HEK293 (cell line): ENCODE results near the gene SLC29A1.

ENCODE experiments used
- KLF16 ChIP-seq: fragments of 450-650 bp; formaldehyde crosslinking; IDR thresholded peaks from 2 replicates; pipeline ENCODE4 v1.5.1; 2017; ENCODE audit warnings: missing biosample characterization, missing genetic modification characterization
- SETDB1 ChIP-seq: IDR thresholded peaks from one replicate; pipeline ENCODE4 v1.6.1; 2017; ENCODE audit warnings: mild to moderate bottlenecking, low read length, moderate library complexity, mixed read lengths; ENCODE audit not compliant: insufficient read length
- ZBTB17 ChIP-seq: fragments of 450-650 bp; formaldehyde crosslinking; IDR thresholded peaks from 2 replicates; pipeline ENCODE4 v1.5.1; 2016; ENCODE audit warnings: missing biosample characterization, missing genetic modification characterization
- ZBTB8A ChIP-seq: fragments of 450-650 bp; formaldehyde crosslinking; IDR thresholded peaks from 2 replicates; pipeline ENCODE4 v1.5.1; 2016; ENCODE audit warnings: missing biosample characterization, missing genetic modification characterization
- ZFHX2 ChIP-seq: fragments of 450-650 bp; formaldehyde crosslinking; conservative IDR thresholded peaks from 2 replicates; pipeline ENCODE4 v1.5.1; 2016; ENCODE audit warnings: missing biosample characterization, missing genetic modification characterization
- ZNF2 ChIP-seq: fragments of 450-650 bp; formaldehyde crosslinking; IDR thresholded peaks from 2 replicates; pipeline ENCODE4 v1.5.1; 2016; ENCODE audit warnings: missing biosample characterization, missing genetic modification characterization
- ZNF354C ChIP-seq: fragments of 450-650 bp; formaldehyde crosslinking; IDR thresholded peaks from 2 replicates; pipeline ENCODE4 v1.5.1; 2016; ENCODE audit warnings: missing biosample characterization, missing genetic modification characterization, low read depth, borderline replicate concordance
- ZNF391 ChIP-seq: fragments of 450-650 bp; formaldehyde crosslinking; IDR thresholded peaks from 2 replicates; pipeline ENCODE4 v1.5.1; 2016; ENCODE audit warnings: low read depth, missing biosample characterization, missing genetic modification characterization, borderline replicate concordance
- ZNF426 ChIP-seq: fragments of 450-650 bp; formaldehyde crosslinking; IDR thresholded peaks from 2 replicates; pipeline ENCODE4 v1.5.1; 2017; ENCODE audit warnings: missing biosample characterization, missing genetic modification characterization, mild to moderate bottlenecking, inconsistent platforms, moderate library complexity
- ZNF501 ChIP-seq: fragments of 450-650 bp; formaldehyde crosslinking; IDR thresholded peaks from 2 replicates; pipeline ENCODE4 v1.5.1; 2016; ENCODE audit warnings: missing biosample characterization, missing genetic modification characterization
- ZNF548 ChIP-seq: fragments of 450-650 bp; formaldehyde crosslinking; IDR thresholded peaks from 2 replicates; pipeline ENCODE4 v1.5.1; 2016; ENCODE audit warnings: missing biosample characterization, missing genetic modification characterization
- ZNF585B ChIP-seq: fragments of 450-650 bp; formaldehyde crosslinking; IDR thresholded peaks from 2 replicates; pipeline ENCODE4 v1.5.1; 2016; ENCODE audit warnings: missing biosample characterization, missing genetic modification characterization
- ZNF623 ChIP-seq: fragments of 450-650 bp; formaldehyde crosslinking; IDR thresholded peaks from 2 replicates; pipeline ENCODE4 v1.5.1; 2016; ENCODE audit warnings: missing biosample characterization, missing genetic modification characterization
- ZNF624 ChIP-seq: fragments of 450-650 bp; formaldehyde crosslinking; IDR thresholded peaks from 2 replicates; pipeline ENCODE4 v1.5.1; 2017; ENCODE audit warnings: missing biosample characterization, missing genetic modification characterization
- ZNF629 ChIP-seq: fragments of 450-650 bp; formaldehyde crosslinking; IDR thresholded peaks from 2 replicates; pipeline ENCODE4 v1.5.1; 2017; ENCODE audit warnings: missing biosample characterization, missing genetic modification characterization
- ZNF768 ChIP-seq: fragments of 450-650 bp; formaldehyde crosslinking; IDR thresholded peaks from 2 replicates; pipeline ENCODE4 v1.5.1; 2018; ENCODE audit warnings: missing biosample characterization, mild to moderate bottlenecking, missing genetic modification characterization
- ZNF777 ChIP-seq: fragments of 450-650 bp; formaldehyde crosslinking; IDR thresholded peaks from 2 replicates; pipeline ENCODE4 v1.5.1; 2017; ENCODE audit warnings: missing biosample characterization, missing genetic modification characterization, borderline replicate concordance
- ZNF843 ChIP-seq: fragments of 450-650 bp; formaldehyde crosslinking; IDR thresholded peaks from 2 replicates; pipeline ENCODE4 v1.5.1; 2016; ENCODE audit warnings: missing biosample characterization, missing genetic modification characterization
- ZSCAN30 ChIP-seq: fragments of 450-650 bp; IDR thresholded peaks from 2 replicates; pipeline ENCODE4 v1.5.1; 2018; ENCODE audit warnings: missing biosample characterization, mild to moderate bottlenecking, missing genetic modification characterization, moderate library complexity
- TF ChIP-seq, protein P1 (sequence below): fragments of 450-650 bp; formaldehyde crosslinking; conservative IDR thresholded peaks from 2 replicates; pipeline ENCODE4 v1.5.1; 2016; ENCODE audit warnings: low read depth, missing biosample characterization, missing genetic modification characterization
- TF ChIP-seq, protein P2 (sequence below): fragments of 450-650 bp; formaldehyde crosslinking; IDR thresholded peaks from 2 replicates; pipeline ENCODE4 v1.5.1; 2016; ENCODE audit warnings: missing biosample characterization, missing genetic modification characterization
- TF ChIP-seq, protein P3 (sequence below): fragments of 450-650 bp; formaldehyde crosslinking; IDR thresholded peaks from 2 replicates; pipeline ENCODE4 v1.5.1; 2017; ENCODE audit warnings: missing biosample characterization, missing genetic modification characterization
- TF ChIP-seq, protein P4 (sequence below): fragments of 450-650 bp; formaldehyde crosslinking; IDR thresholded peaks from 2 replicates; pipeline ENCODE4 v1.5.1; 2017; ENCODE audit warnings: missing biosample characterization, missing genetic modification characterization
- TF ChIP-seq, protein P5 (sequence below): fragments of 450-650 bp; formaldehyde crosslinking; conservative IDR thresholded peaks from 2 replicates; pipeline ENCODE4 v1.5.1; 2016; ENCODE audit warnings: low read depth, missing biosample characterization, missing genetic modification characterization
- TF ChIP-seq, protein P6 (sequence below): fragments of 450-650 bp; IDR thresholded peaks from 2 replicates; pipeline ENCODE4 v1.5.1; 2018; ENCODE audit warnings: missing biosample characterization, missing genetic modification characterization

The SLC29A1 gene

DNA sequence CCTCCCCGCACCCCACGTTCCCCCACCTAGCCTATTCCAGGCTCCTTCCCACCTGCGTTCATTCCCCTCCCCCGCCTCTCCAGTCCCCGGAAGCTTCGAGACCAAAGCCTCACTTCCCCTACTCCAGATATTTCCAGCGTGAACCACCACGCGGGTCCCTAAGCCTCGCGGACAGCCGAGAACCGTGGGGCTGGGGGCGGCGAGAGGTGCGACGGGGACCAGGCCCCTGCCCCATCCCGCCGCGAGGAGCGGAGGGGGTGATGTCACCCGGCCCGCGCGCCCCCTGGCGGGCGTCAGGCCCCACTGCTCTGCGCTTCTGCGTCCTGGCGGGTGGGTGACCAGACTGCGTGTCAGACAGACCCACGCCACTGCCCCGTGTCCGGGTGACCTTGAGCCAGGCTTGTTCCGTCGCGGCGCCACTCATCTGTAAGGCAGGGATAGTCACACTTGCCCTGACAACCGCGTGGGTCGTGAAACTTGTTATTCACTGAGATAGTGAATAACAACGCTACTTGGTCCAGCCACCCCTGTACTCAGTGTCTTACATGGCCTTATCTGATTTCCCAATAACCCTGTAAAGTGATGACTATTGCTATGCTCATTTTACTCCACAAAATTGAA is 14.5 kb downstream of the SLC29A1 start (continued):
- TF ChIP-seq, protein P1, sequence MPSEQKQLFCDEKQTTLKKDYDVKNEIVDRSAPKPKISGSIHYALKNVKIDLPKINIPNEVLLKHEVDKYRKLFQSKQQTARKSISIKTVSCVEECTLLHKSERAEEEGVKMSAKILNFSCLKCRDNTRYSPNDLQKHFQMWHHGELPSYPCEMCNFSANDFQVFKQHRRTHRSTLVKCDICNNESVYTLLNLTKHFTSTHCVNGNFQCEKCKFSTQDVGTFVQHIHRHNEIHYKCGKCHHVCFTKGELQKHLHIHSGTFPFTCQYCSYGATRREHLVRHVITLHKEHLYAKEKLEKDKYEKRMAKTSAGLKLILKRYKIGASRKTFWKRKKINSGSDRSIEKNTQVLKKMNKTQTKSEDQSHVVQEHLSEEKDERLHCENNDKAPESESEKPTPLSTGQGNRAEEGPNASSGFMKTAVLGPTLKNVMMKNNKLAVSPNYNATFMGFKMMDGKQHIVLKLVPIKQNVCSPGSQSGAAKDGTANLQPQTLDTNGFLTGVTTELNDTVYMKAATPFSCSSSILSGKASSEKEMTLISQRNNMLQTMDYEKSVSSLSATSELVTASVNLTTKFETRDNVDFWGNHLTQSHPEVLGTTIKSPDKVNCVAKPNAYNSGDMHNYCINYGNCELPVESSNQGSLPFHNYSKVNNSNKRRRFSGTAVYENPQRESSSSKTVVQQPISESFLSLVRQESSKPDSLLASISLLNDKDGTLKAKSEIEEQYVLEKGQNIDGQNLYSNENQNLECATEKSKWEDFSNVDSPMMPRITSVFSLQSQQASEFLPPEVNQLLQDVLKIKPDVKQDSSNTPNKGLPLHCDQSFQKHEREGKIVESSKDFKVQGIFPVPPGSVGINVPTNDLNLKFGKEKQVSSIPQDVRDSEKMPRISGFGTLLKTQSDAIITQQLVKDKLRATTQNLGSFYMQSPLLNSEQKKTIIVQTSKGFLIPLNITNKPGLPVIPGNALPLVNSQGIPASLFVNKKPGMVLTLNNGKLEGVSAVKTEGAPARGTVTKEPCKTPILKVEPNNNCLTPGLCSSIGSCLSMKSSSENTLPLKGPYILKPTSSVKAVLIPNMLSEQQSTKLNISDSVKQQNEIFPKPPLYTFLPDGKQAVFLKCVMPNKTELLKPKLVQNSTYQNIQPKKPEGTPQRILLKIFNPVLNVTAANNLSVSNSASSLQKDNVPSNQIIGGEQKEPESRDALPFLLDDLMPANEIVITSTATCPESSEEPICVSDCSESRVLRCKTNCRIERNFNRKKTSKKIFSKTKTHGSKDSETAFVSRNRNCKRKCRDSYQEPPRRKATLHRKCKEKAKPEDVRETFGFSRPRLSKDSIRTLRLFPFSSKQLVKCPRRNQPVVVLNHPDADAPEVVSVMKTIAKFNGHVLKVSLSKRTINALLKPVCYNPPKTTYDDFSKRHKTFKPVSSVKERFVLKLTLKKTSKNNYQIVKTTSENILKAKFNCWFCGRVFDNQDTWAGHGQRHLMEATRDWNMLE, result peak; percentile 33; the same call in 1 of the 2 replicates
- no peak for TF ChIP-seq SETDB1
- TF ChIP-seq ZNF629 (tag by site-specific recombination), result peak; percentile 84
- TF ChIP-seq, protein P2, sequence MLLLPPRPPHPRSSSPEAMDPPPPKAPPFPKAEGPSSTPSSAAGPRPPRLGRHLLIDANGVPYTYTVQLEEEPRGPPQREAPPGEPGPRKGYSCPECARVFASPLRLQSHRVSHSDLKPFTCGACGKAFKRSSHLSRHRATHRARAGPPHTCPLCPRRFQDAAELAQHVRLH, result 0 out of 2 replicates have a peak, but pooled peaks have one; percentile 36
- no peak; the same call in 1 of the 2 replicates for TF ChIP-seq ZBTB8A (tag by site-specific recombination)
- peak; percentile 67 for TF ChIP-seq ZNF843
- TF ChIP-seq, protein P3, sequence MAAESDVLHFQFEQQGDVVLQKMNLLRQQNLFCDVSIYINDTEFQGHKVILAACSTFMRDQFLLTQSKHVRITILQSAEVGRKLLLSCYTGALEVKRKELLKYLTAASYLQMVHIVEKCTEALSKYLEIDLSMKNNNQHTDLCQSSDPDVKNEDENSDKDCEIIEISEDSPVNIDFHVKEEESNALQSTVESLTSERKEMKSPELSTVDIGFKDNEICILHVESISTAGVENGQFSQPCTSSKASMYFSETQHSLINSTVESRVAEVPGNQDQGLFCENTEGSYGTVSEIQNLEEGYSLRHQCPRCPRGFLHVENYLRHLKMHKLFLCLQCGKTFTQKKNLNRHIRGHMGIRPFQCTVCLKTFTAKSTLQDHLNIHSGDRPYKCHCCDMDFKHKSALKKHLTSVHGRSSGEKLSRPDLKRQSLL (tag by site-specific recombination), result peak; percentile 23; the same call in 1 of the 2 replicates
- TF ChIP-seq, protein P4, sequence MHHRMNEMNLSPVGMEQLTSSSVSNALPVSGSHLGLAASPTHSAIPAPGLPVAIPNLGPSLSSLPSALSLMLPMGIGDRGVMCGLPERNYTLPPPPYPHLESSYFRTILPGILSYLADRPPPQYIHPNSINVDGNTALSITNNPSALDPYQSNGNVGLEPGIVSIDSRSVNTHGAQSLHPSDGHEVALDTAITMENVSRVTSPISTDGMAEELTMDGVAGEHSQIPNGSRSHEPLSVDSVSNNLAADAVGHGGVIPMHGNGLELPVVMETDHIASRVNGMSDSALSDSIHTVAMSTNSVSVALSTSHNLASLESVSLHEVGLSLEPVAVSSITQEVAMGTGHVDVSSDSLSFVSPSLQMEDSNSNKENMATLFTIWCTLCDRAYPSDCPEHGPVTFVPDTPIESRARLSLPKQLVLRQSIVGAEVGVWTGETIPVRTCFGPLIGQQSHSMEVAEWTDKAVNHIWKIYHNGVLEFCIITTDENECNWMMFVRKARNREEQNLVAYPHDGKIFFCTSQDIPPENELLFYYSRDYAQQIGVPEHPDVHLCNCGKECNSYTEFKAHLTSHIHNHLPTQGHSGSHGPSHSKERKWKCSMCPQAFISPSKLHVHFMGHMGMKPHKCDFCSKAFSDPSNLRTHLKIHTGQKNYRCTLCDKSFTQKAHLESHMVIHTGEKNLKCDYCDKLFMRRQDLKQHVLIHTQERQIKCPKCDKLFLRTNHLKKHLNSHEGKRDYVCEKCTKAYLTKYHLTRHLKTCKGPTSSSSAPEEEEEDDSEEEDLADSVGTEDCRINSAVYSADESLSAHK (tag by site-specific recombination), result 0 out of 2 replicates have a peak, but pooled peaks have one; percentile 10
- TF ChIP-seq ZNF391 (tag by site-specific recombination), result 0 out of 2 replicates have a peak, but pooled peaks have one; percentile 41
- peak; percentile 91 for TF ChIP-seq ZNF501
- TF ChIP-seq ZNF768 (tag by site-specific recombination), result no peak
- peak; percentile 89 for TF ChIP-seq ZNF2 (tag by site-specific recombination)
- TF ChIP-seq ZFHX2, result peak; percentile 83
- TF ChIP-seq ZNF426, result no peak
- TF ChIP-seq ZNF548 (tag by site-specific recombination), result 0 out of 2 replicates have a peak, but pooled peaks have one; percentile 11
- TF ChIP-seq ZBTB17 (tag by site-specific recombination), result peak; percentile 88
- TF ChIP-seq ZNF585B, result no peak
- TF ChIP-seq ZSCAN30 (tag by site-specific recombination), result peak; percentile 73
- peak; percentile 75 for TF ChIP-seq KLF16 (tag by site-specific recombination)
- 0 out of 2 replicates have a peak, but pooled peaks have one; percentile 39 for TF ChIP-seq ZNF777
- TF ChIP-seq ZNF624 (tag by site-specific recombination), result peak; percentile 15; the same call in 1 of the 2 replicates
- TF ChIP-seq, protein P5, sequence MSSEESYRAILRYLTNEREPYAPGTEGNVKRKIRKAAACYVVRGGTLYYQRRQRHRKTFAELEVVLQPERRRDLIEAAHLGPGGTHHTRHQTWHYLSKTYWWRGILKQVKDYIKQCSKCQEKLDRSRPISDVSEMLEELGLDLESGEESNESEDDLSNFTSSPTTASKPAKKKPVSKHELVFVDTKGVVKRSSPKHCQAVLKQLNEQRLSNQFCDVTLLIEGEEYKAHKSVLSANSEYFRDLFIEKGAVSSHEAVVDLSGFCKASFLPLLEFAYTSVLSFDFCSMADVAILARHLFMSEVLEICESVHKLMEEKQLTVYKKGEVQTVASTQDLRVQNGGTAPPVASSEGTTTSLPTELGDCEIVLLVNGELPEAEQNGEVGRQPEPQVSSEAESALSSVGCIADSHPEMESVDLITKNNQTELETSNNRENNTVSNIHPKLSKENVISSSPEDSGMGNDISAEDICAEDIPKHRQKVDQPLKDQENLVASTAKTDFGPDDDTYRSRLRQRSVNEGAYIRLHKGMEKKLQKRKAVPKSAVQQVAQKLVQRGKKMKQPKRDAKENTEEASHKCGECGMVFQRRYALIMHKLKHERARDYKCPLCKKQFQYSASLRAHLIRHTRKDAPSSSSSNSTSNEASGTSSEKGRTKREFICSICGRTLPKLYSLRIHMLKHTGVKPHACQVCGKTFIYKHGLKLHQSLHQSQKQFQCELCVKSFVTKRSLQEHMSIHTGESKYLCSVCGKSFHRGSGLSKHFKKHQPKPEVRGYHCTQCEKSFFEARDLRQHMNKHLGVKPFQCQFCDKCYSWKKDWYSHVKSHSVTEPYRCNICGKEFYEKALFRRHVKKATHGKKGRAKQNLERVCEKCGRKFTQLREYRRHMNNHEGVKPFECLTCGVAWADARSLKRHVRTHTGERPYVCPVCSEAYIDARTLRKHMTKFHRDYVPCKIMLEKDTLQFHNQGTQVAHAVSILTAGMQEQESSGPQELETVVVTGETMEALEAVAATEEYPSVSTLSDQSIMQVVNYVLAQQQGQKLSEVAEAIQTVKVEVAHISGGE (tag by site-specific recombination), result no peak
- TF ChIP-seq ZNF623 (tag by site-specific recombination), result no peak
- TF ChIP-seq, protein P6, sequence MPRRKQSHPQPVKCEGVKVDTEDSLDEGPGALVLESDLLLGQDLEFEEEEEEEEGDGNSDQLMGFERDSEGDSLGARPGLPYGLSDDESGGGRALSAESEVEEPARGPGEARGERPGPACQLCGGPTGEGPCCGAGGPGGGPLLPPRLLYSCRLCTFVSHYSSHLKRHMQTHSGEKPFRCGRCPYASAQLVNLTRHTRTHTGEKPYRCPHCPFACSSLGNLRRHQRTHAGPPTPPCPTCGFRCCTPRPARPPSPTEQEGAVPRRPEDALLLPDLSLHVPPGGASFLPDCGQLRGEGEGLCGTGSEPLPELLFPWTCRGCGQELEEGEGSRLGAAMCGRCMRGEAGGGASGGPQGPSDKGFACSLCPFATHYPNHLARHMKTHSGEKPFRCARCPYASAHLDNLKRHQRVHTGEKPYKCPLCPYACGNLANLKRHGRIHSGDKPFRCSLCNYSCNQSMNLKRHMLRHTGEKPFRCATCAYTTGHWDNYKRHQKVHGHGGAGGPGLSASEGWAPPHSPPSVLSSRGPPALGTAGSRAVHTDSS (tag by site-specific recombination), result no peak
- TF ChIP-seq ZNF354C, result no peak
